ENCODE results near the gene SERGEF.

DNA sequence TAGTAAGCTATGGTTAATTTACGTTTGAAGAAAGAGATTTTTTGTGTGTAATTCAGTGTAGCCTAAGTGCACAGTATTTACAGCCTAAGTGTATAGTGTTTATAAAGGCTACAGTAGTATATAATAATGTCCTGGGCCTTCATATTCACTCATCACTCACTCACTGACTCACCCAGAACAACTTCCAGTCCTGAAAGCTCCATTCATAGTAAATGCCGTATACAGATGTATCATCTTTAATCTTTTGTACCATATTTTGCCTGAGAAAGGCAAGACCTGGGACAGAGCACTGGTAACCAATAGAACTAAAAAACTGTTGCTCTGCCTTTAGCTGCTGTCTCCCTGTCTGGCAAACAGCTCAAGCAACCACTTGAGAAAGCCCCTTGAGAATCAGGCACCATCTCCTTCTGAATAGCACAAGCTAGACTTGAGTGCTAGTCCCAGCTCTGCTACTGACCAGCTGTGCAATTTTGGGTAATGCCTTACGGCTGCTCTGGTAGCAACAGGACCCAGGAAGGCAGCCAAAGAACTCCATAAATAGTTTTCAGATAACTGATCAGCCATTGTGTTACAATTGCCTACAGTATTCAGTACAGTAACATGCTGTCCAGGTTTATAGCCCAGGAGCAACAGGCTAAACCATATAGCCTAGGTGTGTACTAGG, 146.9 kb downstream of the SERGEF start:
- TF ChIP-seq EZH2 (IDR thresholded peaks at IDR 0.05; ENCODE audit: low read depth) (no peak), CTCF (conservative IDR thresholded peaks at IDR 0.05) (no peak)

All from PC-9 (cell line).